ENCODE data around the gene BHLHE40.

GRCh38 chr3:4977001-4977852 lies 2.0 kb upstream of the BHLHE40 start:
- TF ChIP-seq CTCF (IDR thresholded peaks at IDR 0.05; ENCODE audit: low read length), result no peak
- TF ChIP-seq EZH2 (optimal IDR thresholded peaks at IDR 0.05; ENCODE audit: low read depth, low read length), result no peak
